Mucosa of stomach (tissue), 1 donor: ENCODE results near the gene PRAMEF7.
"Not testable (repeated sequence)": the region's sequence is repeated elsewhere in the genome, so short reads cannot be mapped to it uniquely, and the experiment has no call there.

Experiments used
- H3K27me3 ChIP-seq: one replicate; pipeline ENCODE4 v1.7.0; 2013; ENCODE audit warnings: mild to moderate bottlenecking, low read length; ENCODE audit not compliant: control insufficient read depth, insufficient read depth
- H3K36me3 ChIP-seq: one replicate; pipeline ENCODE4 v1.7.0; 2013; ENCODE audit warnings: low read length; ENCODE audit not compliant: control insufficient read depth, insufficient read depth
- H3K4me1 ChIP-seq: one replicate; pipeline ENCODE4 v1.7.0; 2013; ENCODE audit warnings: mild to moderate bottlenecking, low read length; ENCODE audit not compliant: control insufficient read depth, insufficient read depth
- H3K4me3 ChIP-seq: one replicate; pipeline ENCODE4 v1.7.0; 2013; ENCODE audit warnings: low read length
- H3K9ac ChIP-seq: one replicate; pipeline ENCODE4 v1.7.0; 2013; ENCODE audit warnings: mild to moderate bottlenecking, low read length, moderate library complexity
- H3K9me3 ChIP-seq: one replicate; pipeline ENCODE4 v1.7.0; 2013; ENCODE audit warnings: mild to moderate bottlenecking, low read length, moderate library complexity; ENCODE audit not compliant: control insufficient read depth
- donor health status: Pancreatic carcinoma.

Gene PRAMEF7

DNA sequence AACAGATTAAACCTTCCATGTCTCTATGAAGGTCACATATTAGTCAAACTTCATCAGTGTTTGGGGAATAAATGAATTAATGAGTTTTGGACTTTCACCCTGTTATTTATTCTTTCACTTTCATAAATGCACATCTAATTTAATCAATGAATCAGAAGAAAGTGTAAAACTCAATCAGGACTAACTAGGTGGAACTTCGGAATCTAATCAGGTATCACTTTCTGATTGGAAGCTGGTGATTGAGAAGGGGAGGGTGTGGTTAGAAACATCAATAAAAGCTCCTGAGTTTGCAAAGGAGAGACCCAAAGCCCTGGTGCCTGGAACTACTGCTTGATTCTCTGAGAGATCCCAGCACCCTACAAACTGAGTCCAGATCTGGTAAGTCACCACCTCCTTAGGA is at the start of gene PRAMEF7:
Gene PRAMEF7, plus strand, starts transcription at position 301 of the 400 bp plus-strand sequence. CDS start 1,083 bp downstream, outside the sequence.
- not testable (repeated sequence) for H3K4me3 ChIP-seq, H3K9ac ChIP-seq, H3K4me1 ChIP-seq, H3K27me3 ChIP-seq, H3K36me3 ChIP-seq, H3K9me3 ChIP-seq

DNA sequence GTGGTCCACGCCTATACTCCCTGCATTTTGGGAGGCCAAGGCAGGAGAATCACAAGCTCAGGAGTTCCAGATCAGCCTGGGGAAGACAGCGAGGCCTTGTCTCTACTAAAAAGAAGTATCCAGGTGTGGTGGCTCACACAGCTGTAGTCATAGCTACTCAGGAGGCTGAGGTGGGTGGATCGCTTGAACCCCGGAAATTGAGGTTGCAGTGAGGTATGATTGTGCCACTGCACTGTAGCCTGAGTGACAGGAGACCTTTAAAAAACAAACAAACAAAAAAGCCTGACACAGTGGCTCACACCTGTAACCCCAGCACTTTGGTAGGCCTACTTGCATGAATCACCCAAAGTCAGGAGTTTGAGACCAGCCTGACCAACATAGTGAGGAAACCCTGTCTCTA is 38.0 kb upstream of the PRAMEF7 start:
- H3K36me3 ChIP-seq, H3K9ac ChIP-seq, H3K4me3 ChIP-seq, H3K9me3 ChIP-seq, H3K4me1 ChIP-seq, H3K27me3 ChIP-seq: not testable (repeated sequence)

DNA sequence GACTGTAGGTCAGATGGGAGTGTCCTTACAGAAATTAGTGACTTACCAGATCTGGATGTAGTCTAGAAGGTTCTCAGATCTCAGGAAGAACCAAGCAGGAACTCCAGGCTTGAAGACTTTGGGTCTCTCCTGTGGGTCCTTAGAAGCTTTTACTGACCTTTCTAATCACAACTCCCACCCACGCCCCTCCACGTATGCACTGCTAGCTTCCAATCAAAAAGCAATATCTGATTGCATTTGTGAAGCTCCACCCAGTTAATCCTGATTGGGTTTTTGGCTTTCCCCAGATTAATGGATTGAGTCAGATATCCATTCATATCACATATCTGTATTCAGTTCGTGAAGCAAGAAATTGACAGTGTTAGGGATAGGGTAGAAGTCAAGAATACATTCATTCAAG is 30.3 kb upstream of the PRAMEF7 start, which contains the start of gene PRAMEF4:
Gene PRAMEF4, minus strand, starts transcription at position 101 of the 400 bp plus-strand sequence. CDS start 2,807 bp downstream, outside the sequence.
- not testable (repeated sequence) for H3K9ac ChIP-seq, H3K27me3 ChIP-seq, H3K9me3 ChIP-seq, H3K36me3 ChIP-seq, H3K4me1 ChIP-seq, H3K4me3 ChIP-seq

DNA sequence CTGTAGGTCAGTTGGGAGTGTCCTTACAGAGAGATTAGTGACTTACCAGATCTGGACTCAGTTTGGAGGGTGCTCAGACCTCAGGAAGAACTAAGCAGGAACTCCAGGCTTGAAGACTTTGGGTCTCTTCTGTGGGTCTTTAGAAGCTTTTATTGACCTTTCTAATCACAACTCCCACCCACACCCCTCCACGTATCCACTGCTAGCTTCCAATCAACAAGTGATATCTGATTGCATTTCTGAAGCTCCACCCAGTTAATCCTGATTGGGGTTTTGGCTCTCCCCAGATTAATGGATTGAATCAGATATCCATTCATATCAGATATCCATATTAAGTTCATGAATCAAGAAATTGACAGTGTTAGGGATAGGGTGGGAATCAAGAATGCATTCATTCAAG is 18.2 kb upstream of the PRAMEF7 start, which contains the start of gene PRAMEF10:
Gene PRAMEF10, minus strand, starts transcription at position 101 of the 400 bp plus-strand sequence. CDS start 2,423 bp downstream, outside the sequence.
- not testable (repeated sequence) for H3K36me3 ChIP-seq, H3K27me3 ChIP-seq, H3K4me3 ChIP-seq, H3K9ac ChIP-seq, H3K9me3 ChIP-seq, H3K4me1 ChIP-seq

DNA sequence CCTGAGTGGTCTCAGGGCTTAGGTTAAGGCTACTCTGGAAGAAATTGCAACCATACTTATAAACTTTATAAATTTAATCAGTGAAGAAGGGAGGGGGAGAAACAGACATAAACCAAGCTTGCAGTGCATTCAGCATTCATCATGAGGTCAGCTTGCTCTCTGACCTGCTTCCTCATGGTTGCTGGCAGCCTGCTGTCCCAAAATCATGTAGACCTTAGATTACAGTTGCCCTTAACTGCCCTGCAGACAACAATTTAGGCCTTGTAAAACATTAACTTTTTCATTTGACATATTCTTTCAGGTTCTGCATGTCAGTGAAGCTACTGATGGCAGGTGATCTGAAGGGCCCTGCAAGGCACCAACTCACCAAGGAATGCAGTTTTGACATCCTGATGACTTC is 17.2 kb upstream of the PRAMEF7 start:
- H3K9ac ChIP-seq, H3K4me3 ChIP-seq, H3K4me1 ChIP-seq, H3K36me3 ChIP-seq, H3K9me3 ChIP-seq, H3K27me3 ChIP-seq: not testable (repeated sequence)

DNA sequence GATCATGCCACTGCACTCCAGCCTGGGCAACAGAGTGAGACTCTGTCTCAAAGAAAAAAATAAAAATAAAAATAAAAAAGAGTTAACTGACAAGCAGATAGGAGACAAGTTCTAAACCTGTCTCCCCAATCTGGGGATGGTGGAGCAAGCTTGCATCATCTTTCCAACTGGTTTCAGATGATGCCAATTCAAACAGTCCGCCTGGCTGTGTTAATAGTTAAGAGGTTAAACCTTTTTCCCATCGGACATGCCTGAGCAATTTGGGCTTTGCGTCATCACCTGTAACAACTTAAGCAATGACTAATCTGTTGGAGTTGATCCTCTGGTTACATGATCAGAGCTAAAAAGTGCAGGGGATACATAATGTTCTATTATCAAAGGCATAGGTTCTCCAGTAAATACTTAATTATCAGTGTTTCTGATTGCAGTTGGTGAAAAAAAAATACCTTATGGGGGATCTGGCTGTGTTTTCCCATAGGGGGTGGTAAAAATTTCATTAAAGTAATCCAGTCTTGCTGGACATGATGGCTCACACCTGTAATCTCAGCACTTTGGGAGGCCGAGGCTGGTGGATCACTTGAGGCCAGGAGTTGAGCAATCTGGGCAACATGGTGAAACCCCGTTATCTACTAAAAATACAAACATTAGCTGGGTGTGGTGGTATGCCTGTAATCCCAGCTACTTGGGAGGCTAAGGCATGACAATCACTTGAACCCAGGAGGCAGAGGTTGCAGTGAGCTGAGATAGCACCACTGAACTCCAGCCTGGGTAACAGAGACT is 12.4 kb upstream of the PRAMEF7 start:
- not testable (repeated sequence) for H3K9me3 ChIP-seq, H3K4me1 ChIP-seq, H3K36me3 ChIP-seq, H3K9ac ChIP-seq, H3K27me3 ChIP-seq, H3K4me3 ChIP-seq

DNA sequence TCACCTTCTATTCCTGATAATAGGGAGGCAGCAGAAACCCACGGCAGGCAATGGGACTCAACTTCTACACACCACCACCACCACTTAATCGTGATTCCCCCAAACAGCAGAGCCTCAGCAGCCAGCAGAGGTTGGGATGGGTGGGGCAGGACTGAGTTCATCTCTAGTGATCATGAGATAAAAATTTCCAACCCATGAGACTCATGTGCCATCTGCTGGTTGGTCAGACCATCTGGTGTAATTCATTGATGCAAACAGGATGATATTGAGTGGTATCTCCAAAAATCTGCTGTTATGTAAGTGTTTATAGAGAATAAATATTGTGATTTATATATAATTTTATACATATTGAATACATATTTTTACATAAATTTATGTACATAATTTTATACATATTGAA is 5.3 kb downstream of the PRAMEF7 start:
- not testable (repeated sequence) for H3K27me3 ChIP-seq, H3K4me1 ChIP-seq, H3K9ac ChIP-seq, H3K4me3 ChIP-seq, H3K36me3 ChIP-seq, H3K9me3 ChIP-seq

DNA sequence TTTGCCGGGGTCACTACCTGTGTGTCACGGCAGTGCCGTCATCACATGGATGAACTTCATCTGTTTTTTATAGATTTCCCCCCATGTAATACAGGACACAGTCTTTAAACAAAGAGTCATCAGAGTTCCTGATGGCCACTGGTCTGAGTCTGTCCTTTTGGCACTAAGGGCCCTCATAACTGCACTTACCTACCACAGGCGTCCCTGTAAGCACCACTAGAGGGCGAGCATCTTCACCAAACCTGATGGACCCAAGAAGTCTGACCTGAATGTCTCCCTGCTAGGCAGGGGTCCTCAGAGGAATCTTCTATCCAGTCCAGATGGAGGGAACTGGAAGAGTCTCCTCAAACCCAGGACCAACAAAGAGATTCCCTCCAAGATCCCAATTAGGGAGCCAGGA is 8.0 kb downstream of the PRAMEF7 start:
- not testable (repeated sequence) for H3K4me3 ChIP-seq, H3K27me3 ChIP-seq, H3K9me3 ChIP-seq, H3K36me3 ChIP-seq, H3K4me1 ChIP-seq, H3K9ac ChIP-seq

DNA sequence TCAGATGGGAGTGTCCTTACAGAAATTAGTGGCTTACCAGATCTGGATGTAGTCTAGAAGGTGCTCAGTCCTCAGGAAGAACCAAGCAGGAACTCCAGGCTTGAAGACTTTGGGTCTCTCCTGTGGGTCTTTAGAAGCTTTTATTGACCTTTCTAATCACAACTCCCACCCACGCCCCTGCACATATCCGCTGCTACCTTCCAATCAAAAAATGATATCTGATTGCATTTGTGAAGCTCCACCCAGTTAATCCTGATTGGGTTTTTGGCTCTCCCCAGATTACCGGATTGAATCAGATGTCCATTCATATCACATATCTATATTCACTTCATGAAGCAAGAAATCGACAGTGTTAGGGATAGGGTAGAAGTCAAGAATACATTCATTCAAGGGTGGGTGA is 31.1 kb downstream of the PRAMEF7 start, which contains the start of gene PRAMEF6:
Gene PRAMEF6, minus strand, starts transcription at position 101 of the 400 bp plus-strand sequence. CDS start 5,062 bp downstream, outside the sequence.
- not testable (repeated sequence) for H3K4me3 ChIP-seq, H3K4me1 ChIP-seq

More for the DNA sequence above, 31.1 kb downstream of the PRAMEF7 start, which contains the start of gene PRAMEF6:
- H3K9ac ChIP-seq, H3K27me3 ChIP-seq, H3K36me3 ChIP-seq, H3K9me3 ChIP-seq: not testable (repeated sequence)
